WTC11 (cell line): ENCODE results near the gene TFAP2D. TPM values are rescaled to one million over a fixed set of nuclear protein-coding genes. Genes with fewer than 3 reads are reported as not detected.

ENCODE experiments used
- ATAC-seq: fragments of 200-7000 bp; cut with Tn5 transposase; 2 replicates; pipeline ENCODE4 v1.10.0; 2021; ENCODE audit warnings: mild to moderate bottlenecking, moderate library complexity
- CTCF ChIA-PET: fragments of 300-600 bp; sonication (Branson Sonifier 250); formaldehyde crosslinking; loops from one replicate; lab custom pipeline; 2021; ENCODE audit warnings: antibody characterized with exemption; lab: Charles Lee
- POLR2A ChIA-PET: fragments of 350-600 bp; sonication (Branson Sonifier 250); formaldehyde crosslinking; loops from one replicate; lab custom pipeline; 2021; ENCODE audit warnings: antibody characterized with exemption; lab: Charles Lee
- DNase-seq: peaks from one replicate; pipeline ENCODE4 v3.0.0; 2021; ENCODE audit warnings: low spot score
- H3K27ac Mint-ChIP-seq: 2 replicates; pipeline ENCODE4 v1.8.0; 2021; ENCODE audit warnings: mixed read lengths
- H3K27me3 Mint-ChIP-seq: 2 replicates; pipeline ENCODE4 v1.8.0; 2021; ENCODE audit warnings: low read depth, mild to moderate bottlenecking, moderate library complexity, mixed read lengths
- H3K36me3 Mint-ChIP-seq: 2 replicates; pipeline ENCODE4 v1.8.0; 2021; ENCODE audit warnings: mixed read lengths
- H3K4me1 Mint-ChIP-seq: 2 replicates; pipeline ENCODE4 v1.8.0; 2022; ENCODE audit warnings: mixed read lengths
- H3K4me3 Mint-ChIP-seq: 2 replicates; pipeline ENCODE4 v1.8.0; 2021; ENCODE audit warnings: mild to moderate bottlenecking, moderate library complexity, mixed read lengths
- H3K9me3 Mint-ChIP-seq: 2 replicates; pipeline ENCODE4 v1.8.0; 2021; ENCODE audit warnings: mixed read lengths
- ATF1 ChIP-seq: sonication (generic); formaldehyde crosslinking; IDR thresholded peaks from 2 replicates; pipeline ENCODE4 v1.8.1; 2023; ENCODE audit warnings: mild to moderate bottlenecking, moderate library complexity, missing genetic modification reagents
- CBFB ChIP-seq: sonication (generic); formaldehyde crosslinking; IDR thresholded peaks from 2 replicates; pipeline ENCODE4 v1.8.1; 2022; ENCODE audit warnings: mild to moderate bottlenecking, low read depth, missing genetic modification reagents
- CREM ChIP-seq: sonication (generic); formaldehyde crosslinking; IDR thresholded peaks from 2 replicates; pipeline ENCODE4 v1.8.1; 2022; ENCODE audit warnings: mild to moderate bottlenecking, missing genetic modification reagents, moderate library complexity
- E2F4 ChIP-seq: sonication (generic); formaldehyde crosslinking; IDR thresholded peaks from 2 replicates; pipeline ENCODE4 v1.8.1; 2022; ENCODE audit warnings: low read depth, mild to moderate bottlenecking, moderate library complexity, missing genetic modification reagents, borderline replicate concordance
- E2F5 ChIP-seq: sonication (generic); formaldehyde crosslinking; IDR thresholded peaks from 2 replicates; pipeline ENCODE4 v1.8.1; 2022; ENCODE audit warnings: mild to moderate bottlenecking, moderate library complexity, missing genetic modification reagents
- ESRRA ChIP-seq: sonication (generic); formaldehyde crosslinking; IDR thresholded peaks from 2 replicates; pipeline ENCODE4 v1.8.1; 2022; ENCODE audit warnings: mild to moderate bottlenecking, missing genetic modification reagents, borderline replicate concordance
- FOXJ3 ChIP-seq: sonication (generic); formaldehyde crosslinking; IDR thresholded peaks from 2 replicates; pipeline ENCODE4 v1.9.0; 2021; ENCODE audit warnings: missing genetic modification reagents, mild to moderate bottlenecking, borderline replicate concordance
- GRHL2 ChIP-seq: fragments of 250-450 bp; sonication (Bioruptor Pico); IDR thresholded peaks from 2 replicates; pipeline ENCODE4 v1.8.0; 2022; ENCODE audit warnings: mild to moderate bottlenecking, moderate library complexity; ENCODE audit not compliant: insufficient replicate concordance, severe bottlenecking
- MYBL2 ChIP-seq: sonication (generic); formaldehyde crosslinking; IDR thresholded peaks from 2 replicates; pipeline ENCODE4 v1.8.1; 2023; ENCODE audit warnings: mild to moderate bottlenecking, moderate library complexity, missing genetic modification reagents
- SP1 ChIP-seq: sonication (generic); formaldehyde crosslinking; conservative IDR thresholded peaks from 2 replicates; pipeline ENCODE4 v1.8.1; 2022; ENCODE audit warnings: missing genetic modification reagents
- STAT6 ChIP-seq: sonication (generic); formaldehyde crosslinking; conservative IDR thresholded peaks from 2 replicates; pipeline ENCODE4 v1.8.1; 2023; ENCODE audit warnings: mild to moderate bottlenecking, low read depth, missing genetic modification reagents, moderate library complexity
- ZBTB43 ChIP-seq: sonication (generic); formaldehyde crosslinking; IDR thresholded peaks from 2 replicates; pipeline ENCODE4 v1.8.1; 2023; ENCODE audit warnings: mild to moderate bottlenecking, missing genetic modification reagents
- ZNF138 ChIP-seq: sonication (generic); formaldehyde crosslinking; conservative IDR thresholded peaks from 2 replicates; pipeline ENCODE4 v1.8.1; 2022; ENCODE audit warnings: mild to moderate bottlenecking, moderate library complexity, missing genetic modification reagents
- ZNF219 ChIP-seq: sonication (generic); formaldehyde crosslinking; IDR thresholded peaks from 2 replicates; pipeline ENCODE4 v1.8.0; 2023; ENCODE audit warnings: missing genetic modification reagents, mild to moderate bottlenecking, borderline replicate concordance
- ZNF263 ChIP-seq: sonication (generic); formaldehyde crosslinking; IDR thresholded peaks from 2 replicates; pipeline ENCODE4 v1.8.1; 2022; ENCODE audit warnings: low read depth, mild to moderate bottlenecking, moderate library complexity, missing genetic modification reagents
- ZNF396 ChIP-seq: fragments of 250-450 bp; sonication (Bioruptor Pico); IDR thresholded peaks from 2 replicates; pipeline ENCODE4 v1.8.0; 2021; ENCODE audit warnings: mild to moderate bottlenecking, moderate library complexity, borderline replicate concordance
- ZNF532 ChIP-seq: fragments of 250-450 bp; sonication (Bioruptor Pico); IDR thresholded peaks from 2 replicates; pipeline ENCODE4 v1.9.0; 2021; ENCODE audit warnings: mild to moderate bottlenecking, borderline replicate concordance
- total RNA-seq: library from RNA; stranded (reverse); gene quantifications from 3 replicates; pipeline ENCODE4 v1.2.3, GENCODE V29; 2021
- TF ChIP-seq, protein P1 (sequence below): sonication (generic); formaldehyde crosslinking; IDR thresholded peaks from 2 replicates; pipeline ENCODE4 v1.8.0; 2022; ENCODE audit warnings: mild to moderate bottlenecking, missing genetic modification reagents

Gene TFAP2D
- total RNA-seq, 1 experiment from 2014 or later: not detected

- no peak for TF ChIP-seq ESRRA
Observed at GRCh38 chr6:50778696-50779095, 65.4 kb downstream of the TFAP2D start (continued).

- no peaks in the 10 kb centered on the region; the same call in 1 of the 2 replicates for H3K27me3 Mint-ChIP-seq
- ATAC-seq: no peak
Observed at GRCh38 chr6:50780382-50780781, 67.1 kb downstream of the TFAP2D start.

More at GRCh38 chr6:50780382-50780781, 67.1 kb downstream of the TFAP2D start:
- TF ChIP-seq E2F4 (CRISPR knock-in tag): no peak
- no peak for TF ChIP-seq GRHL2 (CRISPR knock-in tag)
- TF ChIP-seq CBFB: no peak
- TF ChIP-seq ZBTB43: no peak
- TF ChIP-seq STAT6: no peak
- no peak for TF ChIP-seq ZNF532
- no peak for TF ChIP-seq ZNF396 (CRISPR knock-in tag)
- TF ChIP-seq ATF1 (CRISPR knock-in tag): no peak
- no peak for TF ChIP-seq MYBL2 (CRISPR knock-in tag)
- TF ChIP-seq CREM (CRISPR knock-in tag): no peak
- TF ChIP-seq E2F5 (CRISPR knock-in tag): no peak
- TF ChIP-seq FOXJ3: no peak
- TF ChIP-seq ZNF138 (CRISPR knock-in tag): no peak
- no peak for TF ChIP-seq ZNF219 (CRISPR knock-in tag)
- no peak for TF ChIP-seq SP1 (CRISPR knock-in tag)
- TF ChIP-seq, protein P1, sequence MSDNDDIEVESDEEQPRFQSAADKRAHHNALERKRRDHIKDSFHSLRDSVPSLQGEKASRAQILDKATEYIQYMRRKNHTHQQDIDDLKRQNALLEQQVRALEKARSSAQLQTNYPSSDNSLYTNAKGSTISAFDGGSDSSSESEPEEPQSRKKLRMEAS: no peak
- no peak for TF ChIP-seq ZNF263 (CRISPR knock-in tag)
- Mint-ChIP-seq H3K9me3 (no peaks in the 10 kb centered on the region), H3K27ac (no peak overlapping the region), H3K4me1 (no peaks in the 10 kb centered on the region), H3K36me3 (no peaks in the 10 kb centered on the region), H3K4me3 (no peak overlapping the region)
- no peak for DNase-seq
- POLR2A ChIA-PET: no interaction called here
- CTCF ChIA-PET: no interaction called here
